RKO (cell line): ENCODE measurements around the gene ITGA11.
A peak's percentile ranks its signal among the peaks of the same experiment; 100 is the strongest.

Source experiments
- DNase-seq: peaks from one replicate; pipeline ENCODE4 v3.0.0-alpha.2; 2016; ENCODE audit warnings: low spot score

The ITGA11 gene

DNA sequence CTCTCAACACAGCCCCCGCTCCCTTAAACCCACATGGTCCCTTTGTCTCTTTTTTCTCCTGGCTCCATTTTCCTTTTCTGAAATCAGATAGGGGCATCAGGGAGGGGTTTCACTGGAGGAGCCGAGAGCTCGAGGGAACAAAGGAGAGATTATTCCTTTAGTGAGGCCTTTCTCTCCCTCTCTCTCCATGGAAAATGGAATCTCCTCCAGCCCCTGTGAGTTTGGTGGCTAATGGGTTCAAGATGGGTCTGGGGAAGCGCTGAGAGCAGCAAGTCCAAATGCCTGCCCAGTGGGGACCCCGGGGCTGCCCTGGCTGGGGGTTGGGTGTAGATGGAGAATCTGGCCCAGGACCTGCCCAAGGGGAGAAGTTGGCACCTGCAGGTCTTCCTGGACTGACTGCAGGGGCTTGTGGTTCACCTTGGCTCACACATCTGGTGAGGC is 56.8 kb downstream of the ITGA11 start:
- DNase-seq, result no peak

DNA sequence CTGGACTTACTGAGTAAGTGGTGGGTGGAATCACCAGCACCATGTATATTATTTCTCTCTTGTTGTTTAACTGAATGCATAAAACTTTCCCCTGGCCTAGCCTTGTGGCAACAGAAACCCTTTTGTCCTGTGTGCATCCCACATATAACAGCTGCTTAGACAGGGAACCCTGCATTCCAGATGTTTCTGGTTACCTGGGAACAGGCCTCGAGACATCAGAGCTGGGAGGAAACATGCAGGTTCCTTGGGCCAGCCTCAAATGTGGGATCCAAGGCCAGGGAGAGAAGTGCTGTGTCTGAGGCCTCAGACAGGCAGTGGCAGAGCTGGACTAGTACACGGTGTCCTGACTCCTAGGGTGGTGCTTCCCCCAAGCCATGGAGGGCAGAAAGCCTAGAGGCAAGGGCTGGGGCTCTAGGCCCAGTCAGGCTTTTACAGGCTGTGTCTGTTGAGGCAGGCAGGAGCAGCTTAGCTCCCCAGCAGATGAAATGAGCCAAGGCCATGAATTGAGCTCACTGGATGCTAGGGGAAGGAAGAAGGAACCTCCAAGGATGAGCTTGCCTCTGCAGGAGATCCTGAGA is 57.7 kb downstream of the ITGA11 start:
- no peak for DNase-seq

DNA sequence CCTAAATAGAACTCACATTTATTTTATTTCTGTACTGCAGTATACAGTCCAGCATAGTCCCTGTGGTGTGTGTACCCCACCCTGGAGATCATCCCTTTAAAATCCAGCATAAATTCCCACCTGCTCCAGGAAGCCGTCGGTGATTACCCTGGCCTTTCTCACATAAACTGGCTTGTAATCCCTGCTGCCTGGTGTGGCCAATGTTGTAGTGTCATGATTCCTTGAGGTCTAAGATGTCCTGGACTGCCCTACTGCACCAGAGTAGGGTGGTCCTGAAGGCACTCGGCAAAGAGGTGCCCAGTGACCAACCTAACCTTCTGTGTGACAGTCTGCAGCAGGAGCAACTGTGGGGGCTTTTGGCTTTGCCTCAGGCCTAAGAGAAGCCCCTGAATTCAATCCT is 58.9 kb downstream of the ITGA11 start:
- no peak for DNase-seq

DNA sequence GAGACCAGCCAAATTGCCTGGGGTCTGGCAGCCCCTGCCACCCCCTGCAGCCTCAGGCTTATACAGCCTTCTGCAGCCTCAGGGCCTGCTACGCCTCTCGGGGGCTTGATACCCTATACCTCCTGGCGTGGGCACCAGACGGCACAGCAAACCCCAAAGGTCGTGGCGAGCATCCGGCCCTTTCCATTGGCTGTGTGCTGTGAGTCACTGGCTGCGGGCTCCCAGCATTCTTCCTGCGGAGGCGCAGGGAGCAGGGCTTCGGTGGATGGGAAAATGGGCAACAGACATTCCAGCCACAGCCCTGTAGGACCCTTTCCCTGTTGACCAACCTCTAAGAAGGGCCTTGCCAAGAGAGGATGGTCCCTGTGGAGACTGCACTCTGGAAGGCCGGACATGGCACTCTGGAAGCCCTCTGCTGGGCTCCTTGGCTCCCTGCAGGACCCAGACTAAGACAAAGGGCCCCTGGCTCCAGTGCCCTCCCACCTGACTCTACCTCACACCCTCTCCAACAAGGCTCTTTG is 59.6 kb downstream of the ITGA11 start:
- peak; percentile 40 for DNase-seq

DNA sequence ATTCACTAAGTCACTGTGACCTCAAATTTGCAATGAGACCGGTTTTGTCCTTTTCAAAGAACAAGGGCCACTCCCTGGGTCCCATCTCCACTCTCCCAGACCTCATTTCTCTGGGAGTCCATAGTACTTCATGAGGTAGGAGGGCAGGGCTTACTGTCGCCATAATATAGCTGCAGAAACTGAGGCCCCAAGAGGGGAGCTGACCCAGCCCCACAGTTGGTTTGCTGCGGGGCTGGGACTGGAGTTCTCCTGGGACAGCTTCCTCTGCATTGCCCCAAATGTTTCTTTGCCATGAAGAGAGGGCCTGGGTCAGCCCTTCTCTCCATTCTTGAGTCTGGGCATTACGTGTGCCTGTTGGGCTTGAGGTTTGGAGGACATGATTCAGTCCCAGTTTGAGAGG is 60.1 kb downstream of the ITGA11 start:
- no peak for DNase-seq

DNA sequence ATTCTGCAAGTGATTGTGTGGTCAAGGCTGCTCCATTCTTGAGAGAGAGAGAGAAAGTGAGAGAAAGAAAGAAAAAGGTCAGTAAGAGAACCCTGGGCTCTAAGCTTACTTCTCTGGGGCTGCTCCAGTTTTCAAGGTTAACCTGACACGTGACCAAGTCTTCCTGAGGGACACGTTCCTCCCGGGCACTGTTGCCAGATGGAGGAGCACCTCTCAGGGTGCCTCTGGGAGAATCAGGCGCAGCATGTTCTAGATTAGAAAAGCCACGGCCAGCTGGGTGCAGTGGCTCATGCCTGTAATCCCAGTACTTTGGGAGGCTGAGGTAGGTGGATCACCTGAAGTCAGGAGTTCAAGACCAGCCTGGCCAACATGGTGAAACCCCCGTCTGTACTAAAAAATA is 60.8 kb downstream of the ITGA11 start:
- no peak for DNase-seq

DNA sequence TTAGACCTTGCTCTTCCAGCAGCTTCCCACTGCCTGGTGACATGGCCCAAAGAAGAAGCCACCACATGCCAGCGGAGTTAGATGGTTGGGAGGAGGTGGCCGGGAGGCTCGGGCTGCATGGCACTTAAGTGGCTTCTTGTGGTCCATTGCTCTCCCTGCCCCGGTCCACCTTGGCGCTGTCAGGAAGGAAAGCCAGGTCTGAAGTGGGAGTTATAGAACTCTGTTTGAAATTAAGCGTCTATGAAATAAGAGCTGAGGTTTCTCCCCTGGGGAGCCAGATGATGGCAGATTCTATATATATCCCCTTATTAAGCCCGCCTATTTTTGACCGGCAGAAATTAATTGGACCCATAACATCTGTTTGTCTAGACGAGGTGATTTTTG is 61.2 kb downstream of the ITGA11 start:
- no peak for DNase-seq

DNA sequence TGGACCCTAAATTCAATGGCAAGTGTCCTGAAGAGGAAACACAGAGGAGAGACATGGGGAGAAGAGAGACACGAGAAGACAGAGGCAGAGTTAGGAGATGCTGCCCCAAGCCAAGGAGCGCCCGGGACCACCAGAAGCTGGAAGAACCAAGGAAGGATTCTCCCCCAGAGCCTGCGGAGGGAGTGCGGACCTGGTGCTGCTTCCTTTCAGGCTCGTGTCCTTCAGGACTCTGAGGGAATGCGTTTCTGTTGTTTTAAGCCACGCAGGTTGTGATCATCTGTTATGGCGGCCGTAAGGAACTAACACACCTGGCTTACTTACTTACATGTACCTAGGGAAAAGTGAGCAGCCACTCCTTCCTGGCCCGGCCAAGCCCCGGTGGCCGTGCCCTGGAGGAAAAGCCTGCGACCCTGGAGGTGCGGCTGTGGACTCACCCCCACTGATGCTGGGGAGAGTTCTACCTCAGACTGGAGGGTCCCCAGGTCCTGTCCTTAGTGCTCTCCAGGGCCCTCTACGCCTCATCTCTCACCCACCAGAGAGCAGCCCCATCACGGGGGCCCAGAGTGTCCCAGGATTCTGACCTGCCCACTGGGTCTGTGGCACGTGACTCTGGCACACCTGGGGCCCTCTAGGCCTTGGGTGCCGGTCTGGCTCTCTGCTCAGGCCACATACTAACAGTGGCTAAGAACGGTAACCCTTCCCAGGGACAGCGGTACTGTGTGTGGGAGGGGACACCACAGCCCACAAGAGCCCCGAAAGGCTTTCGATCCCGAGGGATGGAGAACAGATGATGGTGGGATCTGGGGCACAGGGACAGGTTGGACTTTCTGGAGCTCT is 61.8 kb downstream of the ITGA11 start:
- DNase-seq, result no peak

DNA sequence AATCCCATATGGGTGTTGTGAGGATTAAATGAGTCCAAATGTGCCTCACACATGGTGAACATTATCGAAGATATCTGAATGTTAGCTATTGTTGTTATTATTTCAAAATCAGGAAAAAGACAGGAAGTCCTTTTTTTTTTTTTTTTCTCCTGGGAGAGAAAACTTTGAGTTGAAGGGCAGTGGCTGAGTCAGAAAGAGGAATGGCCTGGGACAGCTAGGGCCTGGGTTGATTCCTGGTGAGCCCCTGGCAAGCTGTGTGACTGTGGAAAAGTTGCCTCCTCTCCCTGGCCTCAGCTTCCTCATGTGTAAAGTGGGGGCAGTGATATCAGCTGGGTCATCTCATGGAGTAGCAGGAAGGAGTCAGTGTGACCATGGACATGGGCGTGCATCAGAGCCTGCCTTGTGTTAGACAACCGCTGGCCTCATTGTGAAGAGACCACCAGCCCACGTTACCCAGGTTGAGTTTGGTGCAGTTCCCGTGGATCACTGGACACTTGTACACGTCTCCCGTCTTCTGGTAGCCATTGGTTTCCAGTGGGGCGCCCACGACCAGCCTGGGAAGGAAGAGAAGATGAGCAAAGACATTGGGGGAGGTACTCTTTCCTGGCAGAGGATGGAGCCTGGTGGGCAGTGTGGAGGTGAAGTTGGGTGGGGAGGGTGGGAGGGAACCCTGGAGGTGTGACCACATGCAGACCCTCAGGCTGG is 63.1 kb downstream of the ITGA11 start:
- no peak for DNase-seq

DNA sequence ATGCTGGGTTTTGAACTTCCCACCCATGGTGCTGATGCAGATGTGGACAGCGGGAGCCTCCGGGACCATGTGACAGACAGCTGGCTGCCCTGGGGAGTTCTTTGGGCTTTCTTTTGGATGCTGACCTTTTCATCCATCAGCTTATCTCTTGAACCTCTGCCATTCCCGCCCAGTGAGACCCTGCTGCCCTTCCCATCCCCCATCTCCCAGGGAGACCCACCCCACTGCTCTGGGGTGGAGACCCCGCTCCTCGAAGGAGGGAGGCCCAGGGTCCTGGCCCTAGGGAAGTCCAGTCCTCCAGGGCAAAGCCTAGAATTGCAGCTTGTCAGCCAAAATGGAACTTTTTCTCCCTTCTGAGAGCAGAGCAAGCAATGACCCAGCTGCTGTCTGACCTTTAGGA is 64.0 kb downstream of the ITGA11 start:
- no peak for DNase-seq

DNA sequence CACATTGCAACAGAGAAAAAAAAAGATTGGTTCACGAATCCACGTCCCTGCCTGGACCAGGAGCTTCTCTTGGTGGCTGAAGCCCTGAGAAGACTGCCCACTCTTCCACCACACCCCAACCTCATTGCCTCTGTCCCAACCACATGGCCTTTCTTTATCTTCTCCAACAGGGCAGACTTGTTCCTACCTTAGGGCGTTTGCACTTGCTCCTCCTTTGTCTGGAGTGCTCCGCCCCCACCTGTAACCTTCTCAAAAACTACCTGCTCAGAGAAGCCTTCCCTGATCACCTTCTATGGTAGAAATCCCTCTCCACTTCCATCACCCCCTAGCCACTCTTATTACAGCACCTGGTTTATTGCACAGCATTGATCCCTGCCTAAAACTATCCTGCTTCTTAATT is 64.7 kb downstream of the ITGA11 start:
- no peak for DNase-seq

DNA sequence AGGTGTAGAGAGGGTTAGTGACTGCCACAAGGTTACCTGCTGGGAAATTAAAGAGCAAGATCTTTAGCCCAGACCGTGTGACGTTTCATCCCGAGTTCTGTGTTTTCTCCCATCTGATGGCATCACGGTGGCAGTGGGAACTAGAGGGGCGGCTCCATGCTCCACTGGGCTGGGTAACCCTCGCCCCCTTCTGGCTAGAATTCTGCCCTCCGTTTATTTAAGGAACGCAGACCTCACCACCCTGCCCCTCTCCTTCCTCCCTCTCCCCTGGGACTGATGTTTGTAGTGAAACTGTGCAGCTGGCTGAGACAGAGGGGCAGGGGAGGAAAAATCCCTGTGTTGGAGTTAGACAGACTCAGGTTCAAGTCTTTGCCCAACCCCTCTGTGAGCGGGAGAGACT is 65.6 kb downstream of the ITGA11 start:
- no peak for DNase-seq

DNA sequence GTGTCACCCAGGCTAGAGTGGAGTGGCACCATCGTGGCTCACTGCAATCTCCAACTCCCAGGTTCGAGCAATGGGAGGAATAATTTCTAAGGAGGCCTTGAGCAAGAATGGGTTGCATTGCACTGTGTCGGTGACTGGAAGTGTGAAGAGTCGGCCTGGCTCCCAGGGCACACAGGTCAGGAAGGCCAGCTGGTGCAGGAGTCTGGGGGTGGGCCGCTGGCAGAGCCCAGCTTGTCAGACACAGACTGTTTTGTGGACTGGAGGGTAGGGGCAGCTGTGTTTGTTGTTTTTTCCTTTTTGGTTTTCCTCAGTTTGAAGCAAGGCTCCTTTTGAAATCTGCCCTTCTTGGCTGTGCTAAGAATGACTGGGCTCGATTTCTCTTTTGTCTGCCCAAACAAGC is 66.2 kb downstream of the ITGA11 start:
- DNase-seq, result no peak

DNA sequence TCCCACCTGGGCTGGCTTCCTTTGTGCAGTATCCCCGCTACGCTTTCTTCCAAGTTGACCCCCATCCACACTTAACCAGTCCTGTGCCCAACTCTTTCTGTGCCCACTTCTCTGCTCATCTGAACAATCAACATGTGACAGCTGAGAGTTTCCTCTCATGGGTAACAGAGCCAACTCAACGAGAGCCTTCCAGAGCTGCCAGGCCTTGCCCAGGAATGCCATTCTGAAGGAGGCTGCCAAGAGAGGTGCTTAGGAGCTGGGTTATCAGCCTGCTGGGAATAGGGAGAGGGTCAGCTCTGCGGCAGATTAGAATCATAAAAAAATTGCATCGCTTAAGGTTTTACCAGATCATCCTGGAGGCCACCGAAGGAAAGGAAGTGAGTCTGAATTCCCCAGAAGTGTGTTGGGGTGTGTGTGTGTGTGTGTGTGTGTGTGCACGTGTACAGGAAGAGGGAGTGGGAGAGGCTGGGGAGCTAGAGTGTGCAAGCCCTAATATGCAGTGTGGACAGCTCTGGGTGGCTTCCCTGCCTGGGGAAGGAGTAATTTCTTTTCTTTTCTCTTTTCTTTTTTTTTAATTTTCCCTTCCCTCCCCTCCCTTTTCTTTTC is 66.7 kb downstream of the ITGA11 start:
- DNase-seq, result no peak

DNA sequence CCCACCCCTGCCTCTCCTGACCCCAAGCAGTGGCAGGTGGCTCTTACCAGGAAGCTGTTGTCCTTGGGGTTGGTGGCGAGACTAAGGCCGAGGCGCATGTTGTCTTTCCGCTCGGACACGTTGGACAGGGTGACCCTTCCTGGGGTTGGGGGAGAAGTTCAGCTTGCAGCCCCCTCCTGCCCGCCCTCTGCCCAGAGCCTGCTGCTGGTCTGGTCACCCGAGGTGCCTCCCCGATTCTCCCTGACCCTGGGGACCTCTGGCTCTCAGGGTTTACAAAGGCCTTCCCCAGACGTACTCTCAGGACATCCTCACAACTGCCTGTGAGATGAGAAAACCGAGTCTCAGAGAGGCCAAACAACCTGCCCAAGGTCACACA is 67.3 kb downstream of the ITGA11 start:
- no peak for DNase-seq

DNA sequence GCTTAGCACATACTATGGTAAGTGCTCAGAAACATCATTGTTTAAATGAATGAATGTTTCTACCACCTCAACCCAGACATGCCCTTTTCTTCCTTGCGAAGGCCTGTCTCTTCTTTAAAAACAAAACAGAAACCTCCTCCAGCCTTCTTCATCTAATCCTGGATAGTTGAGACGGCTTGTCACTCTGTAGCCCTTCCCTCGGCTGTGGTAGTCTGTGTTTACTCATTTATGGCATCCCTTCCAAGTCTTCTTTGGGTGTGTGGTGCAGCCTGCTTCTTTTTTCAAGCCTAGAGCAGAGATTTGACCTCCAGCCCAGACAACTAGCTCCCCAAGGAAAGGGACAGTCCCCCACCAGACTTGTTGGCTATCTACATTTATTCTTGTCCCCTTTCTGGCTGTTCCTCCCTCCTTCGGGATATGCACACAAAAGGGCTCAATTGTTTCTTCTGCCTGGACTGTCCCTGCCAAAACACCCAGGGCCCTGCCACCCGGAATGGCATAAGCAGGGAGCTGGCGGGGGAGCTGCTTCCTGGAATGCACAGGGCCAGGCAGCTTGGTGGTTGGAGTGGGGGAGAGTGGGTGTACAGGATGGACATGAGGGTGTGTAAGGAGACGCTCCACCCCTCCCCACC is 67.8 kb downstream of the ITGA11 start:
- DNase-seq, result no peak

DNA sequence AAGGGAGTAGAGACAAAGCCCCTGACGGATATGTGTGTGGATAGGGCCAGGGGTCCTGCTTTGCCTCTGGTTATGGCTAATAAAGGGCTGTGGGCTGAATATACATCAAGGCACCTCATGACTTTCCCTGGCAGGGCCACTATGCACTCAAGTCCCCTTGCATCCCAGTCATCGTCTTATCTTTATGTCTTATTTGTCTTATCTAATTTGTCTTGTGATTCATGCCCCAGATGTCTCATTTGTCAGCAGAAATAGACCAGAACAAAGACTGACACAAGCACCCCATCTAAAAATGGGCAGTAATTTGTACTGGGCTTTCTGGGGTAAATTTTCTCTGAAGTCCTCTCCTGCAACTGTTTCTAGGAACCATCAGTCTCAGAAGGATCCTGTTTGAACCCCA is 68.6 kb downstream of the ITGA11 start:
- DNase-seq, result no peak

DNA sequence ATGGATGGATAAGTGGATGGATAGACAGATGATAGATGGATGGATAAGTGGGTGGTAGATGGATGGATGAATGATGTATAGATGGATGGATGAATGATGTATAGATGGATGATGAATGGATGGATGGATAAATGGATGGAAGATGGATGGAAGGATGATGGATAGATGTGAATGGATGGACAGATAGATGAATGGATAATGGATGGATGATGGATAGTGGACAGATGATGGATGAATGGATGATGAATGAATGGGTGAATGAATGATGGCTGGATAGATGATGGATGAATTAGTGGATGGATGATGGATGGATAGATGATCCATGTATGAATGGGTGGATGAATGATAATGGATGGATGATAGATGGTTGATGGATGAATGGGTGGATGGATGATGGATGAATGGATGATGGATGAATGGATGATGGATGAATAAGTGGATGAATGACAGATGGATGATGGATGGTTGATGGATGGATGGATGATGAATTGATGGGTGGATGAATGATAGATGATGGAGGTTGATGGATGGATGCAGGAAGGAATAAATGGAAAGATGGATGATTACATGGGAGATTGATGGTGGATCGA is 69.3 kb downstream of the ITGA11 start:
- no peak for DNase-seq

DNA sequence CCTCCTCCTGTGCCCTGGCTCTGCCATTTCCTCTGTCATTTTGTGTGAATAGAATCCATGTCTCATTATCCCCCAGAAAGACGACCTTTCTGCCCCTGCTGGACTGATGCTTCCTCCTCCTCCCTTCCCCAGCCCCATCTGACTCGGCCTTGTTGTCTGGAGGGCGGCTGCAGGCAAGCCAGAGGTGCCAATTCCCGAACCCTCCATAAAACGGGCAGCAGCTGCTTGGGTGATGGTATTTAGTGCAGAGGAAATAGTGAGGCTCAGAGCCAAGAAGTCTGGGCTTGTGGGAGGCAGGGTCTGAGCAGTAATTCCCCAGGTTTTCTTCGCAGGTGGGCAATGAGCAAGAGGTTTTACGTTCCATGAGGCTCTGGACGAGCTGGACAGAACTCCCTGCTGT is 71.2 kb downstream of the ITGA11 start:
- DNase-seq, result no peak

DNA sequence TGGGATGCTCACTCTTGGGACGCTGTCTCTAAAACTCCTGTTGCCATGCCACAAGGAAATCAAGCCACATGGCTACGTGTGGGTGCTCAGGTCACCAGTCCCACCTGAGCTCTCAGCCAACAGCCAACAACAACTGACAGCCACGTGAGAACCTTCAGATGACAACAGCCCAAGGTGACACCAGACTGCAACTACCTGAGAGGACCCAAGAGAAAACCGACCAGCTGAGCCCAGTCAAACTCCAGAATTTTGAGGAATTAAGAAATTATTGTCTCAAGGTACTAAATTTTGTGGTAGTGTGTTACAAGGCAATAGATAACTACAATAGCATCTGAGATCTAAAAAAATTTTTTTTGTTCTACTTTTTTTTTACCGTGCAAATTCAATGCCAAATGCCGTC is 75.2 kb downstream of the ITGA11 start:
- DNase-seq, result no peak

DNA sequence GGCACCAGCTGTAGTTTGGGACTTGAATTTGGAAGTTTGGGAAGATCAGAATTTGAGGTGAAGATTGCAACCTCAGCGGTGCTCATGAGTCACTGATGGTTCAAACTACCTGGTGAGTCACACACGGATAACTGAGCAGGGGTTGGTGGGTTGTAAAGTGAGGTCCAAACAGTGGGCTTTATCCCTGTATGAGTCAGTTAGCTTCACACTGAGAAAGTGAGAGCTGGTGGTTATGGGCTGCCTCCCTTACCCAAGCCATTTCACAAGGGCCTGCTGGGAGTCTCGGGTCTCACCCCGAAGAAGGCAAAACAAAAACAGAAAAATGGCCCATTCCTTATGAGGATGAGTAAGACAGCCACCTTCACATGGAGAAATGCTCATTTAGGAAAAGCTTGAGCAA is 77.0 kb downstream of the ITGA11 start:
- peak; percentile 67 for DNase-seq

DNA sequence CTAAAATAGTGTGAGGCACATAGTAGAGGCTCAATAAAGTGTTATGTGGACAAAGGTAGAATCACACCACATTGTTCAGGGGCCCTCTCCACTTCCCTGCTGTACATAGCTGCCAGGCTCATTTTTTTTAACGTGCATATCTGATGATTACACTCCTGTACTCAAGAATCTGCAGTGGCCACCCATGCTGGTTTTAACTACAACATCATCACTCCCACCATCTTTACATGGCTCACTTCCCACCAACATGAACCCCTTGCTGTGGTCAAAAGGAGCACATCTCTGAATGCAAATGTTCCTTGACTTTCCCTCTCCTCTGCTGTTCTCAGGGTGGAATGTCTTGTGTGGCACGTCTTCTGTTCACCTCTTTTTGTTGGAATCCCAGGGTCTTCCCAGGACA is 77.7 kb downstream of the ITGA11 start:
- DNase-seq, result no peak
